ENCODE measurements around the gene ERFL.

Gene ERFL

DNA sequence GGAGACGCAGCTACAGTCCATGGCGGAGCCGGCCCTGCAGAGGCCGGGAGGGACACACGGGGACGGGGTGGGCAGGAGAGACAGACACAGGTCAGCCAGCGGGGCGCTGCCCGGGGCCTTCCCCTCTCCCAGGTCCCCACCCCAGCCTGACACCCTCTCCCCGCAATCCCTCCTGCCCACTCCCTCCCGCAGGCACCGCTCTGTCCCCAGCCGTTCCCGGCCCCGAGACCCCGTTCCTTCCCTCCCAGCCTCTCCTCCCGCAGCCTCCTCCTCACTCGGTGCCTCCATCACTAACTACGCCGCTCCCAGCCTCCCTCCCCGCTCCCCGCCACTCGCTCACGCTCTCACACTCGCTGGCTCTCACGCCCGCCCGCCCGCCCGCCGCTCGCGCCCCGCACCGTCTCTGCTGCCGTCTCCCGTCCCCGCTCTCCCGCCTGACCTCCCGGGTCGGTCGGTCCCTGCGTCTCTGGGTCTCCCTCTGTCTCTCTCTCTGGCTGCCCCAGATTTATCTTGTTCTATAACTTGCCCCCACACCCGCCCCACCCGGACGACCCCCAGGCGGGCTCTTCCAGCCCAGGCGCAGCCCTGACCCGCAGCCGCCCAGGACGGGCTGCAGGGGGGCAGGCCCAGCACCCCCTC is 15.2 kb downstream of the ERFL start:
- DNase-seq = no peak

DNA sequence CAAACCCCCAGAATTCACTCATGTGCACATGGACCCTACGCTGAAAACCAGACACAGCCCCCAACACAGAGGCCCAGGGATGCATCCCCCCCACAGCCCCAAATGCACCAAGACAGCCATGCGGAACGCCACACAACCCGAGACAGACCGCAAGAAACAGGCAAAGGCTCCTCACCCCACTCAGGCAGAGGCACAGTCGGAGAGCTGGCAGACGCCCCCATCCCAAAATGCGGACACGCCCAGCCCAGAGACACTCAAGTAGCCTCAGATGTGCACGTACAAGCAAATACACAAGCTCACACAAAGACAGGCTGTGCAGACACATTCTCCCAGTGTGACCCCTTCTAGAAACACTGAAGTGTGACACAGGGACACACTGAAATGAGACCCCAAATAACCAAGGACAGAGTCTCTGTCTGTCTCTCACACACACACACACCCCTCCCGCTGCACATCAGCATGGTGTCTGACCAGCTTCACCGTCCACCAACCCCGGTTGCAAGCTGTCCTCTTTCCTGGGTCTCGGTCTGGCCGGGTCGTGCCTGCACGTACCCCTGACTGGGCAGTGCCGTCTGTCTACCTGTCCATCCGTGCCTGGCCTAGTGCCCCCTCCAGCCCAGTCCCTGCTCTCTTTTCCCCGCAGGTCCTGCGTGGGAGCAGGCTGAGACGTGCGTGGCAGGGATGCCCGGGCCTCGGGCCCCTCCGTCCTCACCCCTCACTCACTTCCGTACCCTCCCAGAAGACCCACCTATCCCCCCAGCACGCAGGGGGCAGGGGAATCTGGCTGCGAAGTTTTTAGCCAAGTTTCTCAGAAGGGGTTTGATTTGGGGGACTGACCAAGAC is 16.1 kb downstream of the ERFL start:
- no peak for DNase-seq

DNA sequence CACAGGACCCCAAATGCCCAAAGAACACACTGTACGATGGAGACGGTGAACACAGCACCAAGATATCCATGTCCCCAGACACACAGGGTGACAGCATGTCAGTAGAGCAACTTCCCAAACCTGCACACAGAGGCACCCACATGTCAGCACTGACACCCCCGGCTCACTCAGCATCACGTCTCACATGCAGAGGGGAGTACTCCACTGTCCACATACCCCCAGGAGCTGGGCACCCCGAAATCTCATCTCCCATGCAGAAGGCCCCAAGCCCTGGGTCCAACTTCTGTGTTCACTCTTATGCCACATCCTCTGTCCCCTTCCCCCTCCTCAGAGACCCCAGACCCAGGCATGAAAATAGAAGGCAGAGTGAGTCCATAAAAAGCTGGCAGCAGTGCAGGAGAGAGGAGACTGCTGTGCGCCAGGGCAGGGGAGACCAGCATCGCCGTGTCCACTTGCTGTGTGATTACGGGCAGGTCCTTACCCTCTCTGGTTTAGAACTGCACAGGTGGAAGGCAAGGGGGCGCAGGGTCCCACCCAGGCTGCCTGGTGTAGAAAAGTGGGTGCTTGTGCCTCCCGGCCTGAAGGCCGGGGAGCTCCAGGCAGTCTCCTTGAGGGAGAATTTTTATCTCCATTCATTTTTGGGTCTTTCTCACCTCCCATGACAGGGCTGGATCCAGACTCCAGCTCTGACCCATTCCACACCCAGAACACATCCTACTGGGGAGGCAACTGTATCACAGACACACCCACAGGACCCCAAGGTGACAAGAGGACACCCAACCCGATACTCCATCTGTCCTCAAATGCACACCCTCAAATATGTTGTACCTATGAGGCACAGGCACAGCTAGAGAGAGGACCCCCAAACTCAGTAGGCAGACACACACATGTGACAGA is 17.0 kb downstream of the ERFL start:
- DNase-seq = no peak

DNA sequence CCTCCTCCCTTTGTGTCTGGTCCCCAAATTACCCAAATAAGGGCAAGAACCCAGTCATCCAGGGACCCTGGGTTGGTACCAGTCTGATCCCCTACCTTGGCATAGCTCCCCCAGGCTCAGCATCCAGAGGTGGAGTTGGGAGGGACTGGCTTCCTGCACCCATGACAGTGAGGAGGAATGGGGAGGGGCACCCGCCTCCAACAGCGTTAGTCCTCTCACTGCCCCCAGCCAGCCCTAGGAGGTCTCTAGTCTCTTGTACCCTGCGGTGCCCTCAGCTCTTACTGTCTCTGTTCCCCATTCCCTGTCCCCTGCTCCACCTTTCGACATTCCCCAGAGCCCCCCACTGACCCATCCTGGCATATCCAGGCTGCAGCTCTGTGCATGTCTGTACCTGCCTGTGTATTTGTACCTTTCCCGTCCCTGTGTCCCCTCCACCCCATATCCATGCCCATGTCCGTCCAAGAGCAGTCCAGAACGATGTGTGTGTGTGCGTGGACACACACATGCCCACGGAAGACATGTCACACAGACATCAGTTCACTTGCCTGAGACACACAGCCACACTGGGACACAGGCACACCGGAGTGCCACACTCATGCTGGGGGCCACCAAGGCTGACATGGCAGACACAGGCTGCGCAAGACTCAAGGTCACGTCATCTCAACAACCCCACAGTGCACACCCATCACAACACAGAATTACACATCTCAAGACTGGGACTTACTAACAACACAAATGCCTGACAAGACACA is 17.8 kb downstream of the ERFL start:
- no peak for DNase-seq

DNA sequence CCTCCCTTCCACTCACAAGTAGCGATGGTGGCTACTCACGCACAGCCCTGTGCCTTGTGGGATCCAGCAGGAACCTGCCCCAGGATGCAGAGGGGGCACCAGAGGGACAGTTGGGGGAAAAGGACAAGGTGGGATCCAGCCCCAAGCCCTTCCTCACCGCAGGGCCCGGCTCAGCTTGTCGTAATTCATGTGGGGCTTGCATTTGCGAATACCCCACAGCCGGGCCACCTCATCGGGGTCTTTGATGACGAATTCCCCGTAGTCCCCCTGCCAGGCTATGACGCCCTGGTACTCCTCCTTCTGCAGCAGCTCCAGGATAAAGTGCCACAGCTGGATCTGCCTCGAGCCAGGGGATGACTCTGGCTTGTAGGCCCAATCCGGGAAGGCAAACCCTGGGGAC is 18.5 kb downstream of the ERFL start:
- DNase-seq = no peak

DNA sequence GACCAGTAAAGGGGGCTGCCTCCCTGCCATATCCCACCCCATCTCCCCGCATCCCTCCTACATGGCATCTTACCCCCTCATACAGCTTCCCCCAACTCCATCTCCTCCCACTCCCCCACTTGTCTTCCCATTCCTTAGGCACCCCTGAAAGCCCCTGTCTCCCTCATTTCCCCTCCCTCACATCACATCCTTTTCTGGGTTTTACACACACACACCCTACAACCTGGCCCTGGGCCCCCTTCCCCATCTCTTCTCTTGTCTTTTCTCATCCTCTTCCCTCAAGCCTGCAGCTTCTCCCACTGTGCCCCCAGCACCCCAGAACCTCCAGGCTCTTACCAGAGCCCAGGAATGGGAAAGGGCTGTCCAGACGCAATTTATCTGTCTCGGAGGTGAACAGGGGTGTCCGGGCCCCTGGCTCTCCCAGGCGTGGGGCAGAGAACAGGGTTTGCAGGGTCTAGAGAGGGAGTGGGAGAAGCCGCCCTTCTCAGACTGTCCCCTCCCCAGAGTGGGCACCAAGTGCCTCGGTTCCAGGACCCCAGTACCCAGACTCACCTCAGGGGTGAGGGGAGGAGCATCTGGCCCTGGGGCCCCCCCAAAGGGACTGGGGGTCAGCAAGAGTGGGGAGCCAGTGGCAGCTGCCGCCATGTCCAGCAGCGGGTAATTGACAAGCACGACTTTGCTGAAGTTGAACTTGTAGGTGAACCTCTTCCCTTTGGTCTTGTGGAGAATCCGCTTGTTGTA is 19.4 kb downstream of the ERFL start:
- DNase-seq = no peak

DNA sequence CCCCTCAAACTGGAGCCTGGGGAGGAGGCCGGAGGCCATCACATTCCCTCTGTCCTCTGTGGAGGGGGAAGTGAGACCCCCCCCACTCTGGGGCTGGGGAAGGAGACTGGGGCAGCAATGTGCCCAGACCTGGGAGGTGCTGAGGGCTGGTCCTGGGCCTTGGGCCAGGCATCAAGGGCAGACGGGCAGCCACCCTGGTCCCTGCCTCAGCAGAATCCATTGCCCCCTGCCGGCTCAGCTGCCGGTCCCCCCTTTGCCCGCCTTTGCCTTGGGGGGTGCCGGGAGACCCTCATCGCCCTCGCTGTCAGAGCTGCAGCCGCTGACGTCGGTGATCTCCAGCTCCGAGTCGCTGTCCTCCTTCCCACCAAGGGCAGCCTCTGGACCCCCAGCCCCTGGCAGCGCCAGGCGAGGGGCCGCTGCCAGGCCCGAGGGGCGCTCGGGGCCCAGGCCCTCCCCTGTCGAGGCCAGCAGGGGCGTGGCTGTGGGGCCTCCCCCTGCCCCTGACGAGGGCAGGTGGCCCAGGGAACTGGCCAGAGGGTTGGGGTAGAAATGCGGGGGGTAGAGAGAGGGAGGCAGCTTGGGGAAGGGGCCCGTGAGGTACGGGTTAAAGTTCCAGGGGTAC is 20.1 kb downstream of the ERFL start:
- DNase-seq = no peak

DNA sequence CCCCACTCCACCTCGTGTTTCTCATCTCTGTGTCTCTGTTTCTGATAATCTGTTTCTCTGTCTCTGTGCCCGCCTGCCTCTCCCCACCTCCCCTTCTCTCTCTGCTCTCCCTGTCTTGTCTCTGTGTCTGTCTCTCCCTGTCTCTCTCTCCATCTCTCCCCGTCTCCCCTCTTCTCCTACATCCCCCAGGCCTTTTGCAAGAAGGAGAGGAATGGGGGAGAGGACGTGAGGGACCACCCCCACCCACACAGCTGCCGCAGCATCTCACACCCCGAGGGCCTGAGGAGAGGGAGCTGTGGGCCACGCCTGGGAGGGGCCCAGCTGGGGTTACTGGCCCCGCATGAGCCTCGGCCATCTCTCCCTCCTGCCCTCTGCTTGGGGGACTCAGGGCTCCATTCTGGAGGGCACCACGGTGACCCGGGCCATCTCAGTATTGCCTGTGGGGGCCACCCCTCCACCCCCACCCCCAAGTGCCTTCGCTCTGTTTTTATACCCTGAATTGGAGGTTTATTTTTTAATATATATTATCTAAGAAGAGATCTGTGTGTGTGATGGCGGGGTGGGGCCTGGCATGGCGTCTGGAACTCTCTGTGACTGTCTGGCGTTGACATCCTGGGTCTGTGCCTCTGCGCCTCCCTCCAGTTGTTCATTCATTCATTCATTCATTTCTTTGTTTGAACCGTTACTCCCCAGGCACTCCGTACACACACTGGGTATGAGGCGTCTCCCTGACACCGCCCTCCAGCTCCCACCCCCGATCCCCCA is 21.2 kb downstream of the ERFL start:
- DNase-seq = no peak

DNA sequence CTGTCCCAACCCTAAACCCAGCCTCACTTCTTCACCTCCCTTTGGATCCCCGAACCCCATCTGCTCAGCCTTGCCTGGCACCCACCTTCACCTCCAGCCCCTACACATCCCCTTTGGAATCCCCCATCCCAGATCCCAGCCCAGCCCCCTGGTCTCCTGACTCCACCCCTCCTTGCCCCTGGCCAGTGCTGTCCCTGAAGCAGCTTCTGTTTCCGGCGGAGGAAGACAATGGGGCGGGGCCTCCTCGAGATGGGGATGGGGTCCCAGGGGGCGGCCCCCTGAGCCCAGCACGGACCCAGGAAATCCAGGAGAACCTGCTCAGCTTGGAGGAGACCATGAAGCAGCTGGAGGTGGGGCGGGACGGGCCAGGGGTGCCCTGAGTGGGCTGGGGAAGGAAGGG is 22.0 kb downstream of the ERFL start:
- DNase-seq = no peak

DNA sequence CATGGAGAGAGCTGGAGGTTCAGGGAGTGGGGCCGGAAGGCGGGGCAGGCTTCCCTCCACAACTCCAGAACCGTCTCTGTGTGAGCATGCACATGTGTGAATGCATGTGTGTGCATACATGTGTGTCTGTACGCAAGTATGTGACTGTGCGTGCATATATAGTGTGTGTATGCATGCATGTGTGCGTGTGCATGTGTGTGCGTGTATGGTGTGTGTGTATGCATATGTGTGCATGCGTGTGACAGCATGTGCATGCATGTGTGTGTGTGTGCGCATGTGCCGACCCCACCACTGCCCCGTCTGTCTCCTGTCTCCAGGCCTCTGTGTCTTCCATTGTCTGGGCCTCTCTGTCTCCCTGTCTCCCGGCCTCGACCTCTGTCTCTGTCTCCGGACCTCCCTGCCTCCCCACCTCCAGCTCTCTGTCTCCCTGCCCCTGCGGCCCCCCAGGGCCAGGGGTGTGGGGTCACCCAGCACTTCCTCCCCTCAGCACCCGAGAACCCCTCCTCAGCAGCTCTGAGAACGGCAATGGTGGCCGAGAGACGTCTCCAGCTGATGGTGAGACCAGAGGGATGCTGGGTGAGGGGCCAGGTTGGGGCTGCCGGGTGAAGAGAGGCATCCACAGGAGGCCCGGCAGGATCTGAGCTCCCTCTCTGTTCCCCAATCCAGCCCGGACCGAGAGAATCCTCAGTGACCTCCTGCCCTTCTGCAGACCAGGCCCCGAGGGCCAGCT is 22.8 kb downstream of the ERFL start:
- no peak for DNase-seq

DNA sequence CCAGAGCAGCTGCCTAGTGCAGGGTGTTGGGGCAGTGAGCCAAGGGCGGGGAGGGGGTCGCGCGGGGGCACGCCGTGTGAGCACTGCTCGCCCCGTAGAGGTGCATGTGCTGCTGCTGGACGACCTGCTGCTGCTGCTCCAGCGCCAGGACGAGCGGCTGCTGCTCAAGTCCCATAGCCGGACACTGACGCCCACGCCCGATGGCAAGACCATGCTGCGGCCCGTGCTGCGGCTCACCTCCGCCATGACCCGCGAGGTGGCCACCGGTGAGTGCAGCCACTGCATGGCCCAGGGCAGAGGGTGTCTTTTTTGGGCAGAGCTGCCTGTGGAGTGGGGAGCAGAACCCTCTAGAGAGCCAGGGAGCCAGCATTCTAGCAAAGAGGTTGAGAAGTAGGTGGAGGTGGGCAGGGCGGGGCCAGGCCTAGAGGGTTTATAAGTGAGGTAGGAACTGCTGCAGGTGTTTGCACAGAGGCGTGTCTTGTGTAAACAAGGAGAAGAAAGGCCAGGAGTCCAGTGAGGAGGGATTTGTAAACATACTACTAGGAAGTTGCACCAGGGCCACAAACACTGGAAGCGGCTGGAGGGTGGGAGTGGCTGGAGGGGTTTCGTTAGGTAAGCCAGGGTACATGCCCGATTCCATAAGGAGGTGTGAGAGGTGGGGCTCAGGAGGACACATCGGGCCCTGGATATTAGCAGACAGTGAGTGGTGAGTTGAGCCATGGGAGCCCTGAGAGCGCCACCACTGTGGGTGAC is 24.0 kb downstream of the ERFL start:
- DNase-seq = no peak

DNA sequence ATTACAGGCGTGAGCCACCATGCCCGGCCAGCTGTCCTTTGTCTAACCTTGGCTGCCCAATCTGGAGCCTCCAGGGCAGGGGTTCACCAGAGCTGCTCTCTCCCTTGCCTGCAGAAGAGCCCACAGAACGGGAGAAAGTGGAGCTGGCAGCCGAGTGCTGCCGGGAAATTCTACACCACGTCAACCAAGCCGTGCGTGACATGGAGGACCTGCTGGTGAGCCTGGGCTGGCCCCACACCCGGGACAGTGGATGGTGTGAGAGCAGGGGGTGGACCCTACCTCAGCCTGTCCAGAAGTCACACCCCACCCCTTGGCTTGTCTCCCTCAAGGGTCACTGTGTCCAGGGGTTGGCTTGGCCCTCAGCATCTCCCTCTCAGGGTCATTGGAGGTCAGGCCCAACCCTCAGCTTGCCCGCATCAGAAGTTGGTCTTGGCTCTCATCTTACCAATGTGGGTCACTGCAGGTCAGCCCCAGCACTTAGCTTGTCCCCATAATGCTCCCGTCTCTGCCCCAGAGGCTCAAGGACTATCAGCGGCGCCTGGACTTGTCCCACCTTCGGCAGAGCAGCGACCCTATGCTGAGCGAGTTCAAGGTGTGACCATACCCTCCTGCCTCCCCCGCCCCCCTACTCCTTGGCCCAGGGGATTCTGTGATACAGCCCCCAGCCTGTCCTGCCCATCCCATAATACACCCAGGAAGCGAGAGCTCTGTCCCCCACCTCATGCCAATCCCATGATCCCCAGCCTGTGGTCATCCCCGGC is 24.9 kb downstream of the ERFL start:
- DNase-seq = no peak

DNA sequence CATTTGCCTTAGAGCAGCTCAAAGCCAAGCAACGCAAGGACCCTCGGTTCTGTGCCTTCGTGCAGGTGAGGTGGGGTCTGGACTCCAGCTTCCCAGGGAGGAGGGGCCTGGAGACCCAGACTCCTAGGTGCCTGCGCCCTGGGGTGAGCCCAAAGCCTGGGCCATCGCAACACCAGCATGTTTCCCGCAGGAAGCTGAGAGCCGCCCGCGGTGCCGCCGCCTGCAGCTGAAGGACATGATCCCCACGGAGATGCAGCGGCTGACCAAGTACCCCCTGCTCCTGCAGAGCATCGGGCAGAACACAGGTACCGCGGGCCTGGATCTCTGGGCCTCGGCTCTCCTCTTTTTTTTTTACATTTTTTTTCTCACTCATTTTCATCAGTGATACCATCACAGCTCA is 25.7 kb downstream of the ERFL start:
- DNase-seq = no peak

DNA sequence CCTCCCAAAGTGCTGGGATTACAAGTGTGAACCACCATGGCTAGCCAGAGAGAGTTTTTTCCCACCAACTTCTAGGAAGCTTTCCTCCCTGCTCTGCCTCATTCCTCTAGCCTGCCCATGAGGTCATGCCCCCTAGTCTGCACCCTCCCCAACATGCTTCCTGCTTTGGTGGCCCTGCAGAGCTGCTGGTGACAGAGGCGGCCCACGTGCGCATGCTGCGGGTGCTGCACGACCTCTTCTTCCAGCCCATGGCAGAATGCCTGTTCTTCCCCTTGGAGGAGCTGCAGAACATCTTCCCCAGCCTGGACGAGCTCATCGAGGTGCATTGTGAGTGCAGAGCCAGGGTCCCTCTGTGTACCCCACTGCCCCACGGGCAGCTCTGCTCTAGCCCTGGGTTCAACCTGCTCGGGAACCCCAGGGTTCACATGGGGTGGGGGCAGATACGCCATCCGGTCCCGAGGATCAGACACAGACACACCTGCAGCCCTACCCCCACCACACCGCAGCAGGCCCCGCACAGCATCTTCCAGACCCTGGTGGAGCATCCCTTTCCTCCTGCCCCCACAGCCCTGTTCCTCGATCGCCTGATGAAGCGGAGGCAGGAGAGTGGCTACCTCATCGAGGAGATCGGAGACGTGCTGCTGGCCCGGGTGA is 26.4 kb downstream of the ERFL start:
- no peak for DNase-seq

DNA sequence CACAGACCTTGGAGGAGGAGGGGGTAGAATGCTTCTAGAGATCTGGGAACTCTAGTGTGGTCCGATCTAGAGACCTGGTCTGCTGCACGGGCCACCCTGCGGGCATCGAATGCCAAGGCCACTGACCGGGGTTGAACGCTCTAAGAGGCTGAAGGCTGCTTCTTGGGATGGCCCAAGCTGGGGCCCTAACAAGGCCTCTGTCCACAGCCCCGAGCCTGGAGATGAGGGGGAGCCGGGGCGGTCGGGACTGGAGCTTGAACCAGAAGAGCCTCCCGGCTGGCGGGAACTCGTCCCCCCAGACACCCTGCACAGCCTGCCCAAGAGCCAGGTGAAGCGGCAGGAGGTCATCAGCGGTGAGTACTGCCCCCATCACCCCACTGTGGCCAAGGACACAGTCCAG is 30.0 kb downstream of the ERFL start:
- DNase-seq = no peak

DNA sequence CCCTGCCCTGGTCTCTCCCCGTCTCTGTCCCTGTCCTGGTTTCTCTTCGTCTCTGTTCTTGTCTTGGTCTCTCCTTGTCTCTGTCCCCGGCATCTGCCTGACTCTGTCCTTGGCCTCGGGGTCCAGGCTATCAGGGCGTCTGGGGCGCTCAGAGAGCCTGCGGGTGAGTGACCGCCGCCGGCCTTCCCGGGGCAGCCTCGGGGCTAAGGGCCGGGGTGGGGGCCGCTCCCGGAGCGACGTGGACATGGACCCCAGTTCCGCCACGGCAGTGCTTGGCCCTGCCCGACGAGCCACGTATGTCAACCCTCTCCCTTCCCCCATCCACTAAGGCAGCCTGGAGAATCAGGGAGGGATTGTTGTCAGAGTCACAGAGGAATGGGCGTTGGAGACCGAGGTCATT is 30.4 kb downstream of the ERFL start:
- DNase-seq = no peak

DNA sequence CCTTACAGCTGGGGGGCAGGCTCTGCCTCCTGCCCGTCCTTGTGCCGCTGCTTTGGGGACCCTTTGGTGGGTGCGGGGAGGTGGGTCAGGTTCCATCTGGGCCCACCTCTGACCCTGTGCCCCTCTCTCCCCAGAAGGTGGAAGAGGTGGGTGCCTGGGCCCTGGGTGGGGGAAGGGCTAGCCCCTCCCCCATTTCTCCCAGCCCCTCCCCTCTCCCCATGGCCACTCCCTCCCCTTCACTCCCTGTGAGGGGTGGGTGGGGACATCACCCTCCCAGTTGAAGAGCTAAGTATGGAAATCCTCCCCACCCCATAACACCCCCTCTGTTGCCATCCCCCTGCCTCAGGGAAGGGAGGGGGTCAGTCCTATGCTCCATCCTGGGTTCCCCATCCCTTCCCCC is 31.1 kb downstream of the ERFL start:
- no peak for DNase-seq

DNA sequence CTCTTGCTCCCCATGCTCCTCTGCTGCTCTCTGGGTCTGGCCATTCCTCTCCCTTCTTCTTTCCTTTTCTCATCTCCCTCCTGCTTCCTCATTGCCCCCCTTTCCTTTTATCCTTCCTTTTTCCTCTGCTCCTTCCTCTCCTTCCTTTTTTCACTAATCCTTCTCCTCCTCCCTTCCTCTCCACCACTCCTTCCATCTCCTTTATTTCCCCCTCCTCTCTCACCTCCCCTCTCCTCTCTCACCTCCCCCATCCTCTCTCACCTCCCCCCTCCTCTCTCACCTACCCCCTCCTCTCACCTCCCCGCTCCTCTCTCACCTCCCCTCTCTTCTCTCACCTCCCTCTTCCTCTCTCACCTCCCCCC is 31.7 kb downstream of the ERFL start:
- no peak for DNase-seq

Measured in NCI-H524 treated with DMSO at 0.1 percent for 48 hours (cell line).